ENCODE measurements around the gene ADGRG2.

DNA sequence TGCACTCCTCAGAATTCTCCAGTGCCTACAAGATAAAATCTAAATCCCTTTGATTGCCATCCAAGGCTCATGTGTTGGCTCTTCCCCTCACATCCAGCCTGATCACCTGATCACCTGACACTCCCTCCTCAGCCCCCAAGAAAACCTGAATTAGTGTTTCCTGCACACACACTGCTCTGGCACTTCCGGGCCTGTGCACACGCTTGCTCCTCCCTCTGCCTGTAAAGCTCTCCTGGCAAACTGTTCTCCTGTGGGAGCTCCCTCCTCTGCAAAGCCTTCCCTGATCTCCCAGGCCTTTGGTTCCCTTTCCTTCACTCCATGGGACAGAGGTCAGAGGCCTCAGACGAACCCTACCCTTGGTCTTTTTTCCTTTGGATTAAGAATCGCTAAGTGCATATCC lies 158.2 kb downstream of the ADGRG2 start:
- TF ChIP-seq GATA3 (IDR thresholded peaks at IDR 0.05; ENCODE audit: low read depth, low read length) (no peak), GATA2 (IDR thresholded peaks at IDR 0.05; ENCODE audit: low read depth, low read length) (no peak)
